Measurements from ENCODE around the gene UBE2L6. TPM values are rescaled to one million over a fixed set of nuclear protein-coding genes. Genes with fewer than 3 reads are reported as not detected.

The UBE2L6 gene
- polyA plus RNA-seq, 2 of the 4 experiments (the other 2 are of a cell fraction), result 14.8 to 18.2 TPM

DNA sequence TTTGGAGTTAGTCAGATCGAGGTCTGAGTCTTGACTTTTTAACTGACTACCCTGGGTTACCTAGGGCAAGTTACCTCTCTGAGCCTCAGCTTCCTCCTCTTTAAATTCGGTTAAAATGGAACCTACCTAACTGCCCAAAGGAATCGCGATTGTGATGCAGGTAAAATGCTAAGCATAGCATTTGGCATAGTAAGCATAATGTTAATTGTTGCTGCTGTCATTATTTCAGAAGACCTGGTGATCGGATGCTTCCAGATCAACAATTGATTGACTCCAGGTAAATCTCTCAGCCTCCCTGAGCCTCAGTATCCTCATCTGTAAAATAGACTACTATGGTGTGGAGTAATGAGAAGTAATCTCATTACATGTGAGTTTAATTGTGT is 51.4 kb downstream of the UBE2L6 start:
- POLR2A ChIA-PET, result no interaction called here
- H3K27ac ChIP-seq, result peak overlapping the region; percentile 68 to 85
- H3K9me3 ChIP-seq, result no peaks in the 10 kb centered on the region
- no peak for DNase-seq (ENCODE audit: low read depth in 1 of 2, low spot score in 1 of 2)
- peak overlapping the region; percentile 91 for H3K4me2 ChIP-seq
- H3K4me3 ChIP-seq, result peak overlapping the region; percentile 78
- peaks cover 4% of the 10 kb centered on the region; the same call in 1 of the 3 replicates for H3K4me1 ChIP-seq
- CTCF ChIA-PET, result interaction anchor here (1.0 to 8.6 kb wide), 9 partner anchors 11 to 163 kb away, joined by 4 to 119 read pairs (median 8); partner anchors contain the start of genes RTN4RL2 and UBE2L6
- no peak for ATAC-seq
- TF ChIP-seq, protein P1, sequence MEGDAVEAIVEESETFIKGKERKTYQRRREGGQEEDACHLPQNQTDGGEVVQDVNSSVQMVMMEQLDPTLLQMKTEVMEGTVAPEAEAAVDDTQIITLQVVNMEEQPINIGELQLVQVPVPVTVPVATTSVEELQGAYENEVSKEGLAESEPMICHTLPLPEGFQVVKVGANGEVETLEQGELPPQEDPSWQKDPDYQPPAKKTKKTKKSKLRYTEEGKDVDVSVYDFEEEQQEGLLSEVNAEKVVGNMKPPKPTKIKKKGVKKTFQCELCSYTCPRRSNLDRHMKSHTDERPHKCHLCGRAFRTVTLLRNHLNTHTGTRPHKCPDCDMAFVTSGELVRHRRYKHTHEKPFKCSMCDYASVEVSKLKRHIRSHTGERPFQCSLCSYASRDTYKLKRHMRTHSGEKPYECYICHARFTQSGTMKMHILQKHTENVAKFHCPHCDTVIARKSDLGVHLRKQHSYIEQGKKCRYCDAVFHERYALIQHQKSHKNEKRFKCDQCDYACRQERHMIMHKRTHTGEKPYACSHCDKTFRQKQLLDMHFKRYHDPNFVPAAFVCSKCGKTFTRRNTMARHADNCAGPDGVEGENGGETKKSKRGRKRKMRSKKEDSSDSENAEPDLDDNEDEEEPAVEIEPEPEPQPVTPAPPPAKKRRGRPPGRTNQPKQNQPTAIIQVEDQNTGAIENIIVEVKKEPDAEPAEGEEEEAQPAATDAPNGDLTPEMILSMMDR (IDR thresholded peaks at IDR 0.05), result no peak
- TF ChIP-seq MAFK (IDR thresholded peaks at IDR 0.05; ENCODE audit: partially characterized antibody), result peak; percentile 62
- TF ChIP-seq, protein P2, sequence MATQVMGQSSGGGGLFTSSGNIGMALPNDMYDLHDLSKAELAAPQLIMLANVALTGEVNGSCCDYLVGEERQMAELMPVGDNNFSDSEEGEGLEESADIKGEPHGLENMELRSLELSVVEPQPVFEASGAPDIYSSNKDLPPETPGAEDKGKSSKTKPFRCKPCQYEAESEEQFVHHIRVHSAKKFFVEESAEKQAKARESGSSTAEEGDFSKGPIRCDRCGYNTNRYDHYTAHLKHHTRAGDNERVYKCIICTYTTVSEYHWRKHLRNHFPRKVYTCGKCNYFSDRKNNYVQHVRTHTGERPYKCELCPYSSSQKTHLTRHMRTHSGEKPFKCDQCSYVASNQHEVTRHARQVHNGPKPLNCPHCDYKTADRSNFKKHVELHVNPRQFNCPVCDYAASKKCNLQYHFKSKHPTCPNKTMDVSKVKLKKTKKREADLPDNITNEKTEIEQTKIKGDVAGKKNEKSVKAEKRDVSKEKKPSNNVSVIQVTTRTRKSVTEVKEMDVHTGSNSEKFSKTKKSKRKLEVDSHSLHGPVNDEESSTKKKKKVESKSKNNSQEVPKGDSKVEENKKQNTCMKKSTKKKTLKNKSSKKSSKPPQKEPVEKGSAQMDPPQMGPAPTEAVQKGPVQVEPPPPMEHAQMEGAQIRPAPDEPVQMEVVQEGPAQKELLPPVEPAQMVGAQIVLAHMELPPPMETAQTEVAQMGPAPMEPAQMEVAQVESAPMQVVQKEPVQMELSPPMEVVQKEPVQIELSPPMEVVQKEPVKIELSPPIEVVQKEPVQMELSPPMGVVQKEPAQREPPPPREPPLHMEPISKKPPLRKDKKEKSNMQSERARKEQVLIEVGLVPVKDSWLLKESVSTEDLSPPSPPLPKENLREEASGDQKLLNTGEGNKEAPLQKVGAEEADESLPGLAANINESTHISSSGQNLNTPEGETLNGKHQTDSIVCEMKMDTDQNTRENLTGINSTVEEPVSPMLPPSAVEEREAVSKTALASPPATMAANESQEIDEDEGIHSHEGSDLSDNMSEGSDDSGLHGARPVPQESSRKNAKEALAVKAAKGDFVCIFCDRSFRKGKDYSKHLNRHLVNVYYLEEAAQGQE (IDR thresholded peaks at IDR 0.05), result no peak
- 31% methylated on average over 5 of the region's 5 CpGs for WGBS (ENCODE audit: missing lambda C conversion rate)
- FAIRE-seq, result no peak

DNA sequence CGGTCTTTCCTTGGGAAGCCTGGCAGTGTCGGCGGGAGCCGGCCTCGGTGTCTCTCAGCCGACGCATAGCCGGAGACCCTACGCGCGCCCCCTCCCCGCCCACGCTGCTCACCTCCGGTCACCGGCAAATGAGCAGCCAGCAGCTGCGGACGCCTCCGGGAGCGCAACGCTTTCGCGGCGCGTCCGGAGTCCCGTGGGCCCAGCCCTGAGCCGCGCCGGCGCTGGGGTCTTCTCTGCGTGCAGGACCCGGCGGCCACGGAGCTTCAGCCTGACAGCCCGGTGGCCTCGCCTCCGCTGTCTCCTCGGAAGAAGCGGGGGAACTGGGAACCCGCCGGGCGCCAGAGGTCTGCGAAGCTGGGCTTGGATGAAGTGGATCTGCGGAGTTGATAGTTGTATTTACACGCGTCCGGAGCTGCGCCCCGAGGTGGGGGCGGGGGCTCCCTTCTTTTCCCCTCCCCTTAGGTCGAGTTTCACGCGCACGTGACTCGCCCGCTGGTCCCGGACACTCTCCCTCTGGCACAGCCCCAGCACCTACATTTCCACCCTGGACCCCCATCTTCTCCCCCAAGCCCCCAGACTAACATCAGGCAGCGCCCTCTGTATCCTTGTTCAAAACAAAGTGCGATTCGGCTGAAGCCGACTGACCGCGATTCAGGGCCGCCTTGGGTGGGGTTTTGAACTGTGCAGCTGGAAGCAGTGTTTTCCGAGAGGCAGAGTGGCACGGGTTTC is 52.0 kb downstream of the UBE2L6 start, which contains the start of gene SLC43A1:
SLC43A1 (minus strand) TSS at position 371 of the 729 bp plus-strand sequence. CDS start 1,591 bp downstream, outside the sequence.
- H3K9me3 ChIP-seq, result no peaks in the 10 kb centered on the region
- CTCF ChIA-PET, result interaction anchor here (1.0 to 8.6 kb wide), 11 partner anchors 11 to 162 kb away, joined by 4 to 119 read pairs (median 6); partner anchors contain the start of genes RTN4RL2 and UBE2L6
- peak within 1 kb of the TSS; percentile 91 for H3K4me2 ChIP-seq
- peak; percentile 51 to 76 for ATAC-seq
- DNase-seq (ENCODE audit: low read depth in 1 of 2, low spot score in 1 of 2), result peak in 1 of 2 experiments; percentile 65
- POLR2A ChIA-PET, result no interaction called here
- H3K27ac ChIP-seq, result peak within 1 kb of the TSS; percentile 68 to 85
- WGBS (ENCODE audit: missing lambda C conversion rate), result under 1% methylated on average over 42 of the region's 66 CpGs
- H3K4me1 ChIP-seq, result peaks cover 4% of the 10 kb centered on the region; the same call in 1 of the 3 replicates
- peak within 1 kb of the TSS; percentile 78 for H3K4me3 ChIP-seq
- FAIRE-seq, result no peak
- TF ChIP-seq FOSL2 (IDR thresholded peaks at IDR 0.05), result no peak
- no peak for TF ChIP-seq FOSL2 (CRISPR knock-in tag; IDR thresholded peaks at IDR 0.05)
- TF ChIP-seq KDM5A (IDR thresholded peaks at IDR 0.05), result no peak
- 0 out of 5 replicates have a peak, but pooled peaks of 1 of the 2 experiments have one; percentile 15 for TF ChIP-seq JUN (IDR thresholded peaks at IDR 0.05)
- TF ChIP-seq, protein P3, sequence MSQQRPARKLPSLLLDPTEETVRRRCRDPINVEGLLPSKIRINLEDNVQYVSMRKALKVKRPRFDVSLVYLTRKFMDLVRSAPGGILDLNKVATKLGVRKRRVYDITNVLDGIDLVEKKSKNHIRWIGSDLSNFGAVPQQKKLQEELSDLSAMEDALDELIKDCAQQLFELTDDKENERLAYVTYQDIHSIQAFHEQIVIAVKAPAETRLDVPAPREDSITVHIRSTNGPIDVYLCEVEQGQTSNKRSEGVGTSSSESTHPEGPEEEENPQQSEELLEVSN (IDR thresholded peaks at IDR 0.05; ENCODE audit: borderline replicate concordance, low read depth), result peak; percentile 43; the same call in 1 of the 2 replicates
- TF ChIP-seq NPAS2 (CRISPR knock-in tag; IDR thresholded peaks at IDR 0.05; ENCODE audit: borderline replicate concordance), result no peak
- TF ChIP-seq, protein P4, sequence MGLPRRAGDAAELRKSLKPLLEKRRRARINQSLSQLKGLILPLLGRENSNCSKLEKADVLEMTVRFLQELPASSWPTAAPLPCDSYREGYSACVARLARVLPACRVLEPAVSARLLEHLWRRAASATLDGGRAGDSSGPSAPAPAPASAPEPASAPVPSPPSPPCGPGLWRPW (IDR thresholded peaks at IDR 0.05), result no peak
- TF ChIP-seq, protein P5, sequence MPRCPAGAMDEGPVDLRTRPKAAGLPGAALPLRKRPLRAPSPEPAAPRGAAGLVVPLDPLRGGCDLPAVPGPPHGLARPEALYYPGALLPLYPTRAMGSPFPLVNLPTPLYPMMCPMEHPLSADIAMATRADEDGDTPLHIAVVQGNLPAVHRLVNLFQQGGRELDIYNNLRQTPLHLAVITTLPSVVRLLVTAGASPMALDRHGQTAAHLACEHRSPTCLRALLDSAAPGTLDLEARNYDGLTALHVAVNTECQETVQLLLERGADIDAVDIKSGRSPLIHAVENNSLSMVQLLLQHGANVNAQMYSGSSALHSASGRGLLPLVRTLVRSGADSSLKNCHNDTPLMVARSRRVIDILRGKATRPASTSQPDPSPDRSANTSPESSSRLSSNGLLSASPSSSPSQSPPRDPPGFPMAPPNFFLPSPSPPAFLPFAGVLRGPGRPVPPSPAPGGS (IDR thresholded peaks at IDR 0.05), result no peak
- no peak for TF ChIP-seq CHD2 (IDR thresholded peaks at IDR 0.05; ENCODE audit: low read length, partially characterized antibody)
- TF ChIP-seq CBX8 (IDR thresholded peaks at IDR 0.05), result no peak
- TF ChIP-seq CEBPB (IDR thresholded peaks at IDR 0.05), result no peak
- TF ChIP-seq PHF8 (IDR thresholded peaks at IDR 0.05; ENCODE audit: borderline replicate concordance, low read depth), result peak; percentile 29; the same call in 1 of the 2 replicates
- TF ChIP-seq JUNB (IDR thresholded peaks at IDR 0.05), result no peak
- no peak for TF ChIP-seq ZSCAN20 (CRISPR knock-in tag; IDR thresholded peaks at IDR 0.05)
- no peak for TF ChIP-seq HOXB5 (CRISPR knock-in tag; IDR thresholded peaks at IDR 0.05)
- no peak for TF ChIP-seq TP53 (CRISPR knock-in tag; IDR thresholded peaks at IDR 0.05)
- TF ChIP-seq EP300 (IDR thresholded peaks at IDR 0.05), result no peak
- no peak for TF ChIP-seq HEYL (CRISPR knock-in tag; IDR thresholded peaks at IDR 0.05)
- TF ChIP-seq, protein P6, sequence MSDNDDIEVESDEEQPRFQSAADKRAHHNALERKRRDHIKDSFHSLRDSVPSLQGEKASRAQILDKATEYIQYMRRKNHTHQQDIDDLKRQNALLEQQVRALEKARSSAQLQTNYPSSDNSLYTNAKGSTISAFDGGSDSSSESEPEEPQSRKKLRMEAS (IDR thresholded peaks at IDR 0.05), result peak; percentile 73
- TF ChIP-seq FOXS1 (CRISPR knock-in tag; IDR thresholded peaks at IDR 0.05), result no peak
- TF ChIP-seq, protein P7, sequence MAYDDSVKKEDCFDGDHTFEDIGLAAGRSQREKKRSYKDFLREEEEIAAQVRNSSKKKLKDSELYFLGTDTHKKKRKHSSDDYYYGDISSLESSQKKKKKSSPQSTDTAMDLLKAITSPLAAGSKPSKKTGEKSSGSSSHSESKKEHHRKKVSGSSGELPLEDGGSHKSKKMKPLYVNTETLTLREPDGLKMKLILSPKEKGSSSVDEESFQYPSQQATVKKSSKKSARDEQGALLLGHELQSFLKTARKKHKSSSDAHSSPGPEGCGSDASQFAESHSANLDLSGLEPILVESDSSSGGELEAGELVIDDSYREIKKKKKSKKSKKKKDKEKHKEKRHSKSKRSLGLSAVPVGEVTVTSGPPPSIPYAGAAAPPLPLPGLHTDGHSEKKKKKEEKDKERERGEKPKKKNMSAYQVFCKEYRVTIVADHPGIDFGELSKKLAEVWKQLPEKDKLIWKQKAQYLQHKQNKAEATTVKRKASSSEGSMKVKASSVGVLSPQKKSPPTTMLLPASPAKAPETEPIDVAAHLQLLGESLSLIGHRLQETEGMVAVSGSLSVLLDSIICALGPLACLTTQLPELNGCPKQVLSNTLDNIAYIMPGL (CRISPR knock-in tag; IDR thresholded peaks at IDR 0.05; ENCODE audit: borderline replicate concordance), result no peak
- no peak for TF ChIP-seq HDAC2 (IDR thresholded peaks at IDR 0.05)
- no peak for TF ChIP-seq MAZ (IDR thresholded peaks at IDR 0.05; ENCODE audit: borderline replicate concordance, low read depth, low read length)

All from A549 (cell line).